ENCODE measurements around the gene C1orf53. TPM values are rescaled to one million over a fixed set of nuclear protein-coding genes. Genes with fewer than 3 reads are reported as not detected.

The C1orf53 gene
- total RNA-seq, 4 donors from 2014 or later: 2.1 to 4.8 (median 3.8) TPM; not detected in 1

GRCh38 chr1:197927908-197928665 is 25.7 kb downstream of the C1orf53 start:
- Histone ChIP-seq H3K9me3 (no peaks in the 10 kb centered on the region), H3K4me3 (no peak overlapping the region), H3K36me3 (no peaks in the 10 kb centered on the region), H3K27ac (no peak overlapping the region), H3K4me1 (no peaks in the 10 kb centered on the region), H3K27me3 (peaks cover 63 to 70% (median 70%) of the 10 kb centered on the region in 3 donors)
- in situ Hi-C loops (cut with MboI; ENCODE audit: low sequenced_read_pairs in 4 of 4): loop anchor here in 1 of 4 donors (10.0 kb wide), 1 partner anchor 403 kb away; no protein-coding TSS in a partner anchor
- intact Hi-C loops (cut with DNase I; ENCODE audit: low total_unique reads): no loop called here
- DNase-seq (no peak), ATAC-seq (no peak)
- TF ChIP-seq POLR2A (IDR thresholded peaks at IDR 0.05) (no peak), CTCF (IDR thresholded peaks at IDR 0.05 in 4 of 5, conservative IDR thresholded peaks at IDR 0.05 in 1 of 5) (no peak)

- DNase-seq (no peak), ATAC-seq (no peak)
- Histone ChIP-seq H3K9me3 (no peaks in the 10 kb centered on the region), H3K36me3 (no peaks in the 10 kb centered on the region), H3K27ac (no peak overlapping the region), H3K4me1 (no peaks in the 10 kb centered on the region), H3K27me3 (peaks cover 69 to 77% (median 73%) of the 10 kb centered on the region in 3 donors), H3K4me3 (no peak overlapping the region)
- in situ Hi-C loops (cut with MboI; ENCODE audit: low sequenced_read_pairs in 4 of 4): loop anchor here in 1 of 4 donors (10.0 kb wide), 1 partner anchor 404 kb away; no protein-coding TSS in a partner anchor
- no peak for TF ChIP-seq CTCF (IDR thresholded peaks at IDR 0.05 in 4 of 5, conservative IDR thresholded peaks at IDR 0.05 in 1 of 5)
- no peak for TF ChIP-seq POLR2A (IDR thresholded peaks at IDR 0.05)
- intact Hi-C loops (cut with DNase I; ENCODE audit: low total_unique reads): no loop called here
Observed at GRCh38 chr1:197928849-197929336, 26.5 kb downstream of the C1orf53 start.

- no peaks in the 10 kb centered on the region for H3K36me3 ChIP-seq
- no peaks in the 10 kb centered on the region for H3K4me1 ChIP-seq
- DNase-seq (no peak), ATAC-seq (no peak)
- H3K27ac ChIP-seq: no peak overlapping the region
- intact Hi-C loops (cut with DNase I; ENCODE audit: low total_unique reads) (no loop called here), in situ Hi-C loops (cut with MboI; ENCODE audit: low sequenced_read_pairs in 4 of 4) (no loop called here)
- H3K4me3 ChIP-seq: no peak overlapping the region
- TF ChIP-seq CTCF (IDR thresholded peaks at IDR 0.05 in 4 of 5, conservative IDR thresholded peaks at IDR 0.05 in 1 of 5) (no peak), POLR2A (IDR thresholded peaks at IDR 0.05) (no peak)
- H3K9me3 ChIP-seq: no peaks in the 10 kb centered on the region
- peaks cover 64 to 71% (median 68%) of the 10 kb centered on the region in 3 donors for H3K27me3 ChIP-seq
Observed at GRCh38 chr1:197933016-197933415, 30.6 kb downstream of the C1orf53 start.

GRCh38 chr1:197933647-197934046 is 31.2 kb downstream of the C1orf53 start:
- ATAC-seq (no peak), DNase-seq (no peak)
- Histone ChIP-seq H3K4me1 (no peaks in the 10 kb centered on the region), H3K27ac (no peak overlapping the region), H3K27me3 (peaks cover 58 to 68% (median 64%) of the 10 kb centered on the region in 3 donors), H3K36me3 (no peaks in the 10 kb centered on the region), H3K4me3 (no peak overlapping the region), H3K9me3 (no peaks in the 10 kb centered on the region)
- TF ChIP-seq POLR2A (IDR thresholded peaks at IDR 0.05) (no peak), CTCF (IDR thresholded peaks at IDR 0.05 in 4 of 5, conservative IDR thresholded peaks at IDR 0.05 in 1 of 5) (no peak)
- intact Hi-C loops (cut with DNase I; ENCODE audit: low total_unique reads) (no loop called here), in situ Hi-C loops (cut with MboI; ENCODE audit: low sequenced_read_pairs in 4 of 4) (no loop called here)
